Caco-2 (cell line): ENCODE results near the gene HLA-DOB. TPM values are rescaled to one million over a fixed set of nuclear protein-coding genes. Genes with fewer than 3 reads are reported as not detected.

Experiments used
- BruUV-seq: library from RNA; stranded (reverse); fragments of 400-500 nt; replicated peaks from 2 replicates; lab custom pipeline; 2021; lab: Mats Ljungman, UMichigan
- CTCF ChIA-PET: fragments of 300-600 bp; sonication (Branson Sonifier 250); formaldehyde crosslinking; loops from one replicate; lab custom pipeline; 2022; ENCODE audit warnings: antibody characterized with exemption; lab: Charles Lee
- POLR2A ChIA-PET: fragments of 300-600 bp; sonication (Branson Sonifier 250); formaldehyde crosslinking; loops from one replicate; lab custom pipeline; 2022; ENCODE audit warnings: antibody characterized with exemption; lab: Charles Lee
- DNase-seq, 2 experiments: peaks; one replicate each; pipeline versions ENCODE4 v3.0.0 to v3.0.0-alpha.2; 2020 to 2022
- H3K27me3 ChIP-seq: replicated peaks from 2 replicates; pipeline ENCODE4 v1.6.0; 2011; ENCODE audit warnings: low read length; ENCODE audit not compliant: control insufficient read depth, insufficient read depth
- H3K36me3 ChIP-seq: 2 replicates; pipeline ENCODE4 v1.5.1; 2011; ENCODE audit warnings: low read length; ENCODE audit not compliant: control insufficient read depth, insufficient read depth
- H3K4me1 ChIP-seq: fragments of 250-450 bp; sonication (Bioruptor Pico); 2 replicates; pipeline ENCODE4 v1.5.1; 2020; ENCODE audit warnings: mild to moderate bottlenecking
- H3K4me3 ChIP-seq: 2 replicates; pipeline ENCODE4 v1.5.1; 2011; ENCODE audit warnings: low read depth, mild to moderate bottlenecking, control low read depth, low read length
- H3K9me3 ChIP-seq: fragments of 250-450 bp; sonication (Bioruptor Pico); 2 replicates; pipeline ENCODE4 v1.5.1; 2020; ENCODE audit warnings: mild to moderate bottlenecking, moderate library complexity
- H3K27ac Mint-ChIP-seq: one replicate; pipeline ENCODE4 v1.8.0; 2022; ENCODE audit warnings: mixed read lengths; ENCODE audit not compliant: unreplicated experiment
- H3K27me3 Mint-ChIP-seq: one replicate; pipeline ENCODE4 v1.8.0; 2022; ENCODE audit warnings: mixed read lengths; ENCODE audit not compliant: insufficient read depth, unreplicated experiment
- H3K36me3 Mint-ChIP-seq: one replicate; pipeline ENCODE4 v1.8.0; 2022; ENCODE audit warnings: mild to moderate bottlenecking, mixed read lengths; ENCODE audit not compliant: insufficient read depth, unreplicated experiment
- H3K4me1 Mint-ChIP-seq: one replicate; pipeline ENCODE4 v1.8.0; 2022; ENCODE audit warnings: low read depth, mixed read lengths; ENCODE audit not compliant: unreplicated experiment
- H3K4me3 Mint-ChIP-seq: one replicate; pipeline ENCODE4 v1.8.0; 2022; ENCODE audit warnings: mild to moderate bottlenecking, moderate library complexity, mixed read lengths; ENCODE audit not compliant: unreplicated experiment
- H3K9me3 Mint-ChIP-seq: one replicate; pipeline ENCODE4 v1.8.0; 2022; ENCODE audit warnings: mixed read lengths; ENCODE audit not compliant: unreplicated experiment
- intact Hi-C: fragments of 100-400 bp; cut with micrococcal nuclease; formaldehyde crosslinking; loops from one replicate; pipeline ENCODE4 v1.10.0; 2022; ENCODE audit not compliant: unreplicated experiment
- total RNA-seq: library from RNA; stranded (reverse); gene quantifications from 2 replicates; pipeline ENCODE4 v1.2.3, GENCODE V29; 2022
- TF ChIP-seq, protein P1 (sequence below), 2 experiments: fragments of 200-600 bp in 1 of 2; IDR thresholded peaks; 1 replicate in 1 of 2; 2 replicates in 1 of 2; pipeline versions ENCODE4 v1.5.1 to v1.8.0; 2011 to 2022; ENCODE audit warnings: antibody characterized with exemption in 1 of 2, control low read depth in 1 of 2, inconsistent platforms in 1 of 2, low read depth in 1 of 2, low read length in 1 of 2, mild to moderate bottlenecking in 1 of 2, moderate library complexity in 1 of 2; ENCODE audit not compliant: insufficient read depth in 1 of 2, severe bottlenecking in 1 of 2, unreplicated experiment in 1 of 2

Gene HLA-DOB
- total RNA-seq, 1 experiment from 2014 or later, result 0.61 TPM

DNA sequence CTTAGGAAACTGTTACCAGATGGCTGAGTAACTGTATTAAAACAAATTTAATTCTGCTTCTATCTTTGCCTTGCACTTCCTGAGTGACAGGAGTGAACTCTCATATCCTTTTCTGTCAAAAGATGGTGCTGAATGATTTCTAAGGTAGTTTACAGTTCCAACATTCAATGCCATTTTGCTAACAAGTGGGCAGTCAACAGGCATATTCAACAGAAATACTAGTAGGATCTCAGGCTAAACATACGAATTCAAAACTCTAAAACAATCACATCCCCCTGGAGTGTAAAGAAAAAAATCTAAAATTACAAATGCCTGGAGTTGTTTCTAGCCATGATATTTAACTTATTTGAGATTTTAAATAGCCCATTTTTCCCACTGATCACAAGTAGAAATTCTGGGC lies 43.9 kb upstream of the HLA-DOB start:
- Histone ChIP-seq H3K4me3 (no peak overlapping the region), H3K27me3 (no peaks in the 10 kb centered on the region), H3K36me3 (no peaks in the 10 kb centered on the region), H3K4me1 (no peaks in the 10 kb centered on the region; the same call in none of the 2 replicates), H3K9me3 (no peaks in the 10 kb centered on the region)
- H3K27ac Mint-ChIP-seq, result no peak overlapping the region
- peaks cover 3% of the 10 kb centered on the region for H3K4me1 Mint-ChIP-seq
- no peaks in the 10 kb centered on the region for H3K36me3 Mint-ChIP-seq
- TF ChIP-seq, protein P1, sequence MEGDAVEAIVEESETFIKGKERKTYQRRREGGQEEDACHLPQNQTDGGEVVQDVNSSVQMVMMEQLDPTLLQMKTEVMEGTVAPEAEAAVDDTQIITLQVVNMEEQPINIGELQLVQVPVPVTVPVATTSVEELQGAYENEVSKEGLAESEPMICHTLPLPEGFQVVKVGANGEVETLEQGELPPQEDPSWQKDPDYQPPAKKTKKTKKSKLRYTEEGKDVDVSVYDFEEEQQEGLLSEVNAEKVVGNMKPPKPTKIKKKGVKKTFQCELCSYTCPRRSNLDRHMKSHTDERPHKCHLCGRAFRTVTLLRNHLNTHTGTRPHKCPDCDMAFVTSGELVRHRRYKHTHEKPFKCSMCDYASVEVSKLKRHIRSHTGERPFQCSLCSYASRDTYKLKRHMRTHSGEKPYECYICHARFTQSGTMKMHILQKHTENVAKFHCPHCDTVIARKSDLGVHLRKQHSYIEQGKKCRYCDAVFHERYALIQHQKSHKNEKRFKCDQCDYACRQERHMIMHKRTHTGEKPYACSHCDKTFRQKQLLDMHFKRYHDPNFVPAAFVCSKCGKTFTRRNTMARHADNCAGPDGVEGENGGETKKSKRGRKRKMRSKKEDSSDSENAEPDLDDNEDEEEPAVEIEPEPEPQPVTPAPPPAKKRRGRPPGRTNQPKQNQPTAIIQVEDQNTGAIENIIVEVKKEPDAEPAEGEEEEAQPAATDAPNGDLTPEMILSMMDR (IDR thresholded peaks at IDR 0.05; ENCODE audit: insufficient read depth in 1 of 2, low read depth in 1 of 2, low read length in 1 of 2, severe bottlenecking in 1 of 2, unreplicated experiment in 1 of 2), result no peak
- no TSS peak for BruUV-seq
- POLR2A ChIA-PET, result no interaction called here
- H3K9me3 Mint-ChIP-seq, result no peaks in the 10 kb centered on the region
- no peak for DNase-seq
- H3K27me3 Mint-ChIP-seq, result peaks cover 24% of the 10 kb centered on the region
- CTCF ChIA-PET, result interaction anchor here (5.2 kb wide), 1 partner anchor 22 kb away, joined by 32 read pairs; the partner anchor contains the start of gene TAP2
- H3K4me3 Mint-ChIP-seq, result no peak overlapping the region
- intact Hi-C loops, result no loop called here

DNA sequence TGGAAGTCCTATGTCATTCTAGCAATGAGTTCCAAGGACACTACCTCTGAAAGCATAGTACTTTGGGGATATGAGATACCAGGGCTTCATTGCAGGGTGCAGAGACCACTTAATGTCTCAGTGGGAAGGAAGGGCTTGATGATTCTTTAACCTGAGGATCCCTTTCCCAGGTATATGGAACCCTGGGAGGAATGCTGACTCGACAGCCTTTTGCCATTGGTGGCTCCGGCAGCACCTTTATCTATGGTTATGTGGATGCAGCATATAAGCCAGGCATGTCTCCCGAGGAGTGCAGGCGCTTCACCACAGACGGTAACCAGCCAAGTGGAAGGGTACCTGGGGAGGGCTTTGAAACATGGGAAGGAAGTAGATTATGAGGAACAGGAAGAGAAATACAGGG lies 41.4 kb upstream of the HLA-DOB start:
- no TSS peak for BruUV-seq
- Histone ChIP-seq H3K4me3 (no peak overlapping the region), H3K9me3 (no peaks in the 10 kb centered on the region), H3K4me1 (peaks cover 6% of the 10 kb centered on the region), H3K36me3 (no peaks in the 10 kb centered on the region), H3K27me3 (no peaks in the 10 kb centered on the region; the same call in 1 of the 2 replicates)
- TF ChIP-seq, protein P1 (IDR thresholded peaks at IDR 0.05; ENCODE audit: insufficient read depth in 1 of 2, low read depth in 1 of 2, low read length in 1 of 2, severe bottlenecking in 1 of 2, unreplicated experiment in 1 of 2), result no peak
- CTCF ChIA-PET, result interaction anchor here (1.1 to 5.2 kb wide), 2 partner anchors 10 to 20 kb away, joined by 4 to 32 read pairs; partner anchors contain the start of gene TAP2
- Mint-ChIP-seq H3K27ac (no peak overlapping the region), H3K27me3 (peaks cover 26% of the 10 kb centered on the region), H3K36me3 (peaks cover 5% of the 10 kb centered on the region), H3K4me1 (peaks cover 16% of the 10 kb centered on the region), H3K9me3 (no peaks in the 10 kb centered on the region), H3K4me3 (no peak overlapping the region)
- POLR2A ChIA-PET, result interaction anchor here (0.6 kb wide), 1 partner anchor 23 kb away, joined by 6 read pairs; no protein-coding TSS in a partner anchor
- intact Hi-C loops, result no loop called here
- DNase-seq, result no peak

- Mint-ChIP-seq H3K4me1 (peaks cover 16% of the 10 kb centered on the region), H3K36me3 (peaks cover 5% of the 10 kb centered on the region), H3K27ac (no peak overlapping the region), H3K4me3 (no peak overlapping the region), H3K9me3 (no peaks in the 10 kb centered on the region), H3K27me3 (peaks cover 20% of the 10 kb centered on the region)
- Histone ChIP-seq H3K4me1 (peaks cover 6% of the 10 kb centered on the region), H3K4me3 (no peak overlapping the region), H3K9me3 (no peaks in the 10 kb centered on the region), H3K36me3 (no peaks in the 10 kb centered on the region), H3K27me3 (no peaks in the 10 kb centered on the region; the same call in 1 of the 2 replicates)
- ChIA-PET CTCF (interaction anchor here (0.6 to 5.2 kb wide), 3 partner anchors 10 to 19 kb away, joined by 4 to 32 read pairs (median 6); partner anchors contain the start of gene TAP2), POLR2A (interaction anchor here (0.7 kb wide), 1 partner anchor 15 kb away, joined by 5 read pairs; no protein-coding TSS in a partner anchor)
- no peak for DNase-seq
- intact Hi-C loops, result no loop called here
- TF ChIP-seq, protein P1 (IDR thresholded peaks at IDR 0.05; ENCODE audit: insufficient read depth in 1 of 2, low read depth in 1 of 2, low read length in 1 of 2, severe bottlenecking in 1 of 2, unreplicated experiment in 1 of 2), result no peak
- BruUV-seq, result no TSS peak
These were observed 40.5 kb upstream of the HLA-DOB start for GRCh38 chr6:32857156-32857891.
